HepG2 (cell line): ENCODE measurements around the gene KIAA1549. TPM values are rescaled to one million over a fixed set of nuclear protein-coding genes. Genes with fewer than 3 reads are reported as not detected.

ENCODE experiments used
- ATAC-seq: fragments of 200-7000 bp; cut with Tn5 transposase; 3 replicates; pipeline ENCODE4 v1.9.1; 2020; ENCODE audit warnings: mild to moderate bottlenecking, moderate library complexity
- BruUV-seq: library from RNA; stranded (reverse); fragments of 400-500 nt; replicated peaks from 2 replicates; lab custom pipeline; 2021; lab: Mats Ljungman, UMichigan
- CTCF ChIA-PET: fragments of 300-600 bp; formaldehyde crosslinking; extraction: SDS; loops from one replicate; lab custom pipeline; 2021; ENCODE audit warnings: low total read pairs, inconsistent platforms, low intra/inter-chr PET ratio; lab: Yijun Ruan, JAX
- POLR2A ChIA-PET: fragments of 350-600 bp; sonication (Branson Sonifier 250); formaldehyde crosslinking; loops from one replicate; lab custom pipeline; 2020; ENCODE audit warnings: antibody characterized with exemption, inconsistent platforms; lab: Yijun Ruan, JAX
- DNase-seq: peaks from one replicate; pipeline ENCODE4 v3.0.0-alpha.2; 2015; ENCODE audit warnings: low spot score
- FAIRE-seq: peaks from 3 replicates; lab custom pipeline; 2011; peaks lifted over from hg19 to GRCh38; lab: Jason Lieb, UNC
- H2AFZ ChIP-seq: one replicate; pipeline ENCODE4 v1.6.1; 2011; ENCODE audit warnings: low read length, inconsistent platforms
- H3K27ac ChIP-seq: fragments of 300-600 bp; 3 replicates; pipeline ENCODE4 v1.8.0; 2011; ENCODE audit warnings: mixed run types, mild to moderate bottlenecking, mixed read lengths, low read length, inconsistent platforms; ENCODE audit not compliant: insufficient read depth; ENCODE audit errors: extremely low read length
- H3K27me3 ChIP-seq, 2 experiments: fragments of 200-600 bp in 1 of 2; 2 replicates in 1 of 2; 3 replicates in 1 of 2; pipeline versions ENCODE4 v1.6.0 to v1.8.0; 2011; ENCODE audit warnings: low read length in 2 of 2, mild to moderate bottlenecking in 2 of 2, moderate library complexity in 2 of 2, inconsistent platforms in 1 of 2; ENCODE audit not compliant: insufficient read depth in 2 of 2, control insufficient read depth in 1 of 2
- H3K36me3 ChIP-seq, 2 experiments: fragments of 200-600 bp in 1 of 2; replicated peaks in 1 of 2; 2 replicates in 1 of 2; 3 replicates in 1 of 2; pipeline versions ENCODE4 v1.5.1 to v1.8.0; 2011; ENCODE audit warnings: low read length in 2 of 2, inconsistent platforms in 1 of 2; ENCODE audit not compliant: insufficient read depth in 2 of 2, control insufficient read depth in 1 of 2
- H3K4me1 ChIP-seq: 2 replicates; pipeline ENCODE4 v1.5.1; 2012; ENCODE audit warnings: low read length, inconsistent platforms; ENCODE audit not compliant: insufficient read depth
- H3K4me2 ChIP-seq: 2 replicates; pipeline ENCODE4 v1.6.0; 2011; ENCODE audit warnings: low read depth, low read length, inconsistent platforms
- H3K4me3 ChIP-seq, 3 experiments: fragments of 200-600 bp in 1 of 3; sonication (generic), shearing (Covaris generic) in 1 of 3; replicated peaks in 1 of 3; 2 replicates each; pipeline ENCODE4 v1.5.1; 2011 to 2016; ENCODE audit warnings: low read length in 3 of 3, inconsistent platforms in 2 of 3, low read depth in 2 of 3, mild to moderate bottlenecking in 2 of 3, control low read depth in 1 of 3, mixed read lengths in 1 of 3; ENCODE audit not compliant: insufficient read depth in 1 of 3
- H3K79me2 ChIP-seq: one replicate; pipeline ENCODE4 v1.6.1; 2011; ENCODE audit warnings: low read length, inconsistent platforms; ENCODE audit not compliant: insufficient read depth
- H3K9ac ChIP-seq: 2 replicates; pipeline ENCODE4 v1.6.0; 2011; ENCODE audit warnings: mild to moderate bottlenecking, low read depth, low read length, inconsistent platforms; ENCODE audit not compliant: insufficient read depth
- H3K9me3 ChIP-seq: 2 replicates; pipeline ENCODE4 v1.5.1; 2012; ENCODE audit warnings: mild to moderate bottlenecking, low read length
- H4K20me1 ChIP-seq: 2 replicates; pipeline ENCODE4 v1.6.0; 2011; ENCODE audit warnings: inconsistent platforms, mild to moderate bottlenecking, low read length, moderate library complexity; ENCODE audit not compliant: insufficient read depth
- FOXA3 ChIP-seq: IDR thresholded peaks from 2 replicates; pipeline ENCODE4 v1.6.1; 2016; ENCODE audit warnings: missing genetic modification reagents, missing compliant biosample characterization
- LCORL ChIP-seq, 2 experiments: fragments of 450-650 bp in 1 of 2; sonication (generic) in 1 of 2; formaldehyde crosslinking in 1 of 2; IDR thresholded peaks; 2 replicates each; pipeline versions ENCODE4 v1.5.0 to v1.6.1; 2017 to 2020; ENCODE audit warnings: antibody characterized with exemption in 1 of 2, missing genetic modification reagents in 1 of 2
- MBNL3 ChIP-seq: fragments of 250-450 bp; sonication (Bioruptor Pico); conservative IDR thresholded peaks from 2 replicates; pipeline ENCODE4 v1.8.0; 2022; ENCODE audit warnings: mild to moderate bottlenecking, inconsistent platforms
- MEF2D ChIP-seq: sonication (generic); formaldehyde crosslinking; IDR thresholded peaks from 2 replicates; pipeline ENCODE4 v1.5.1; 2020; ENCODE audit warnings: mild to moderate bottlenecking, missing genetic modification reagents
- MXI1 ChIP-seq: IDR thresholded peaks from 3 replicates; pipeline ENCODE4 v1.6.1; 2012; ENCODE audit warnings: low read depth, low read length, inconsistent platforms, borderline replicate concordance
- PCBP2 ChIP-seq: fragments of 200-400 bp; formaldehyde crosslinking; optimal IDR thresholded peaks from 2 replicates; pipeline ENCODE3; 2018; ENCODE audit warnings: low read length, low read depth; ENCODE audit not compliant: poor library complexity, severe bottlenecking
- PHF20 ChIP-seq: sonication (generic); formaldehyde crosslinking; IDR thresholded peaks from 2 replicates; pipeline ENCODE4 v1.5.0; 2020; ENCODE audit warnings: mild to moderate bottlenecking, missing genetic modification reagents
- RARA ChIP-seq: IDR thresholded peaks from 2 replicates; pipeline ENCODE4 v1.6.1; 2016; ENCODE audit warnings: missing genetic modification reagents, missing compliant biosample characterization
- RXRB ChIP-seq: IDR thresholded peaks from 2 replicates; pipeline ENCODE4 v1.6.1; 2016; ENCODE audit warnings: borderline replicate concordance, missing genetic modification reagents, missing compliant biosample characterization
- TSC22D2 ChIP-seq: sonication (generic); formaldehyde crosslinking; IDR thresholded peaks from 2 replicates; pipeline ENCODE4 v1.5.1; 2020; ENCODE audit warnings: missing genetic modification reagents, mild to moderate bottlenecking, borderline replicate concordance
- WGBS: methylation state at CpG from one replicate; pipeline ENCODE4 v1.1.6; 2017; ENCODE audit warnings: low lambda C conversion rate; 5-methylcytosine and 5-hydroxymethylcytosine counted together
- in situ Hi-C: cut with HindIII; loops from 2 replicates; pipeline ENCODE4 v1.10.0; 2017; ENCODE audit warnings: low pct_unique_long_range_greater_than_20kb; ENCODE audit not compliant: extremely low pct_ligation_motif_present
- intact Hi-C: fragments of 100-400 bp; cut with micrococcal nuclease; formaldehyde crosslinking; loops from one replicate; pipeline ENCODE4 v1.10.0; 2022; ENCODE audit not compliant: unreplicated experiment
- polyA plus RNA-seq, 8 experiments: library from polyadenylated mRNA; depleted of rRNA in 3 of 8; stranded (reverse) in 7 of 8; unstranded in 1 of 8; fragments of >200 nt; fragmentation: Illumina TruSeq in 4 of 8; extraction: Trizol in 4 of 8; gene quantifications; 2 replicates each; pipeline versions ENCODE4 v1.2.1 to v1.2.3, GENCODE V29; 2011 to 2016; ENCODE audit warnings: low read depth in 4 of 8, missing spikeins in 1 of 8, mixed read lengths in 1 of 8; ENCODE audit not compliant: insufficient read depth in 1 of 8
- total RNA-seq, 5 experiments: library from RNA; depleted of rRNA; stranded (reverse); fragments of >200 nt; fragmentation: Illumina TruSeq; extraction: Trizol; gene quantifications; 2 replicates each; pipeline ENCODE4 v1.2.3, GENCODE V29; 2016; ENCODE audit warnings: low read depth in 1 of 5
- TF ChIP-seq, protein P1 (sequence below): sonication (generic); formaldehyde crosslinking; conservative IDR thresholded peaks from 2 replicates; pipeline ENCODE4 v1.8.1; 2023; ENCODE audit warnings: missing genetic modification reagents

Gene KIAA1549
- total and polyA plus RNA-seq, 2 of the 13 experiments (the other 11 are each of a cell fraction or from before 2014, with no cell fraction given): 1.1 to 1.8 TPM

DNA sequence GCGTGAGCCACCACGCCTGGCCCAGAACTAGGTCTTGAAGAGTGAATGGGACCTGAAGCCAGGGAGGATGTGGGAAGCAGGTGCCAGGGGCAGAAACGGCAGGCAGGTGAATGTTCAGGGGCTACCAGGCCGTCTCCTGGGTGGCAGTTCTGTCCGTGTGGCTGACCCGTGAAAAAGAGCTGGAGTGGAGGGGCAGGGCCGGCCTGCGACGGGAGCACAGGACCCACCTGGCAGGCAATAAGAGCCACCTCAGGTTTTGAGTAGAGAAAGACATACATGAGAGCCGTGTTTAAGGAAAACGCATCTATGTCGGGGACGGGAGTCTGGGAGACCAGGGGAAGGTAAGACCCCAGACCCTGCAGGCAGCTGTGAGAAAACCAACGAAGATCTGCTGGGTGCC is 112.5 kb downstream of the KIAA1549 start:
- Histone ChIP-seq H3K4me1 (no peaks in the 10 kb centered on the region), H3K9ac (no peak overlapping the region), H2AFZ (no peak overlapping the region), H3K4me2 (no peak overlapping the region), H3K36me3 (peaks cover 2 to 3% of the 10 kb centered on the region in 2 experiments; a peak in 2 of 5 replicates), H4K20me1 (no peaks in the 10 kb centered on the region), H3K27me3 (no peaks in the 10 kb centered on the region), H3K27ac (no peak overlapping the region), H3K4me3 (no peak overlapping the region), H3K9me3 (no peaks in the 10 kb centered on the region), H3K79me2 (no peaks in the 10 kb centered on the region)
- no peak for TF ChIP-seq FOXA3 (CRISPR knock-in tag)
- TF ChIP-seq PHF20: no peak
- no peak for TF ChIP-seq MXI1
- no peak for TF ChIP-seq MBNL3
- TF ChIP-seq, protein P1, sequence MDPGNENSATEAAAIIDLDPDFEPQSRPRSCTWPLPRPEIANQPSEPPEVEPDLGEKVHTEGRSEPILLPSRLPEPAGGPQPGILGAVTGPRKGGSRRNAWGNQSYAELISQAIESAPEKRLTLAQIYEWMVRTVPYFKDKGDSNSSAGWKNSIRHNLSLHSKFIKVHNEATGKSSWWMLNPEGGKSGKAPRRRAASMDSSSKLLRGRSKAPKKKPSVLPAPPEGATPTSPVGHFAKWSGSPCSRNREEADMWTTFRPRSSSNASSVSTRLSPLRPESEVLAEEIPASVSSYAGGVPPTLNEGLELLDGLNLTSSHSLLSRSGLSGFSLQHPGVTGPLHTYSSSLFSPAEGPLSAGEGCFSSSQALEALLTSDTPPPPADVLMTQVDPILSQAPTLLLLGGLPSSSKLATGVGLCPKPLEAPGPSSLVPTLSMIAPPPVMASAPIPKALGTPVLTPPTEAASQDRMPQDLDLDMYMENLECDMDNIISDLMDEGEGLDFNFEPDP (CRISPR knock-in tag): no peak
- TF ChIP-seq MEF2D (CRISPR knock-in tag): no peak
- TF ChIP-seq TSC22D2 (CRISPR knock-in tag): no peak
- no peak for TF ChIP-seq RXRB (CRISPR knock-in tag)
- TF ChIP-seq RARA (CRISPR knock-in tag): no peak
- TF ChIP-seq PCBP2: no peak
- TF ChIP-seq LCORL (IDR thresholded peaks at IDR 0.05): no peak
- no peak for TF ChIP-seq LCORL (CRISPR knock-in tag; IDR thresholded peaks at IDR 0.05)
- DNase-seq (no peak), ATAC-seq (no peak), FAIRE-seq (no peak)
- intact Hi-C loops: no loop called here
- in situ Hi-C loops: no loop called here
- POLR2A ChIA-PET: no interaction called here
- CTCF ChIA-PET: no interaction called here
- WGBS: 92% methylated on average over 14 of the region's 14 CpGs
- BruUV-seq: no TSS peak
